Lung (tissue), 12 donors: ENCODE data around the gene NPS. TPM values are rescaled to one million over a fixed set of nuclear protein-coding genes. Genes with fewer than 3 reads are reported as not detected.

Source experiments
- ATAC-seq: fragments of 200-7000 bp; cut with Tn5 transposase; one replicate; pipeline ENCODE4 v1.9.1; 2020; ENCODE audit warnings: moderate number of reproducible peaks; ENCODE audit not compliant: insufficient read depth, low FRiP score
- DNase-seq, 3 donors: peaks; one replicate each; pipeline ENCODE4 v3.0.0-alpha.2; 2013 to 2017
- H3K27ac ChIP-seq, 2 donors: one replicate each; pipeline ENCODE4 v1.5.1; 2013; ENCODE audit warnings: mild to moderate bottlenecking in 2 of 2, moderate library complexity in 2 of 2, control low read depth in 1 of 2, inconsistent platforms in 1 of 2, low read depth in 1 of 2, low read length in 1 of 2
- H3K27me3 ChIP-seq, 3 donors: one replicate each; pipeline ENCODE4 v1.5.1; 2013; ENCODE audit warnings: low read length in 2 of 3; ENCODE audit not compliant: control insufficient read depth in 3 of 3, insufficient read depth in 3 of 3
- H3K36me3 ChIP-seq, 4 donors: one replicate each; pipeline ENCODE4 v1.5.1; 2013; ENCODE audit warnings: low read length in 4 of 4, mild to moderate bottlenecking in 1 of 4, moderate library complexity in 1 of 4; ENCODE audit not compliant: control insufficient read depth in 4 of 4, insufficient read depth in 4 of 4
- H3K4me1 ChIP-seq, 5 donors: one replicate each; pipeline ENCODE4 v1.5.1; 2013; ENCODE audit warnings: low read length in 5 of 5, mild to moderate bottlenecking in 2 of 5, moderate library complexity in 1 of 5; ENCODE audit not compliant: control insufficient read depth in 5 of 5, insufficient read depth in 5 of 5
- H3K4me3 ChIP-seq: one replicate; pipeline ENCODE4 v1.5.1; 2013; ENCODE audit warnings: mild to moderate bottlenecking, control low read depth, moderate library complexity
- H3K9ac ChIP-seq, 2 donors: one replicate each; pipeline ENCODE4 v1.5.1; 2013; ENCODE audit warnings: low read length in 2 of 2, control low read depth in 1 of 2; ENCODE audit not compliant: insufficient read depth in 1 of 2
- H3K9me3 ChIP-seq, 4 donors: one replicate each; pipeline ENCODE4 v1.5.1; 2013; ENCODE audit warnings: low read length in 3 of 4, mild to moderate bottlenecking in 1 of 4, moderate library complexity in 1 of 4; ENCODE audit not compliant: control insufficient read depth in 4 of 4, insufficient read depth in 3 of 4
- CTCF ChIP-seq: IDR thresholded peaks from 2 replicates; pipeline ENCODE4 v1.5.1; 2012; ENCODE audit warnings: mild to moderate bottlenecking; ENCODE audit errors: control extremely low read depth, extremely low read depth
- WGBS, 2 donors: extraction: QIAGEN DNeasy Blood & Tissue Kit; methylation state at CpG; one replicate each; pipeline ENCODE4 v1.1.7; 2013; 5-methylcytosine and 5-hydroxymethylcytosine counted together
- polyA plus RNA-seq, 2 donors: library from polyadenylated mRNA; stranded (reverse); fragments of 200-250 nt; gene quantifications; one replicate each; pipeline ENCODE4 v1.2.1, GENCODE V29; 2013
- total RNA-seq, 2 donors: library from RNA; depleted of rRNA in 1 of 2; stranded (reverse); fragments of >200 nt in 1 of 2; gene quantifications; one replicate each; pipeline ENCODE4 v1.2.1, GENCODE V29; 2014 to 2021
- donor health status: control.
- donor health status: control.
- donor health status: Bipolar disorder and iron deficiency.
- donor health status: healthy.
- donor health status: DM: yes; HTN: yes; CAD: no.

The NPS gene
- total and polyA plus RNA-seq, 4 donors: not detected

GRCh38 chr10:127564644-127565043 lies 15.5 kb downstream of the NPS start:
- no peaks in the 10 kb centered on the region for H3K27me3 ChIP-seq
- no peak overlapping the region for H3K27ac ChIP-seq
- peaks cover 0 to 4% (median 0%) of the 10 kb centered on the region in 5 donors for H3K4me1 ChIP-seq
- no peaks in the 10 kb centered on the region for H3K36me3 ChIP-seq
- WGBS, 2 donors: 68 to 69% methylated on average over 4 of the region's 4 CpGs
- ATAC-seq: no peak
- H3K9me3 ChIP-seq: no peaks in the 10 kb centered on the region
- H3K9ac ChIP-seq: no peak overlapping the region
- no peak for DNase-seq
- no peak overlapping the region for H3K4me3 ChIP-seq
- no peak for TF ChIP-seq CTCF

GRCh38 chr10:127565583-127565982 lies 16.5 kb downstream of the NPS start:
- Histone ChIP-seq H3K4me1 (peaks cover 0 to 4% (median 0%) of the 10 kb centered on the region in 5 donors), H3K27me3 (no peaks in the 10 kb centered on the region), H3K9ac (no peak overlapping the region), H3K27ac (no peak overlapping the region), H3K36me3 (no peaks in the 10 kb centered on the region), H3K4me3 (no peak overlapping the region), H3K9me3 (no peaks in the 10 kb centered on the region)
- DNase-seq (no peak), ATAC-seq (no peak)
- 80 to 81% methylated on average over 4 of the region's 4 CpGs for WGBS, 2 donors
- TF ChIP-seq CTCF: no peak

DNA sequence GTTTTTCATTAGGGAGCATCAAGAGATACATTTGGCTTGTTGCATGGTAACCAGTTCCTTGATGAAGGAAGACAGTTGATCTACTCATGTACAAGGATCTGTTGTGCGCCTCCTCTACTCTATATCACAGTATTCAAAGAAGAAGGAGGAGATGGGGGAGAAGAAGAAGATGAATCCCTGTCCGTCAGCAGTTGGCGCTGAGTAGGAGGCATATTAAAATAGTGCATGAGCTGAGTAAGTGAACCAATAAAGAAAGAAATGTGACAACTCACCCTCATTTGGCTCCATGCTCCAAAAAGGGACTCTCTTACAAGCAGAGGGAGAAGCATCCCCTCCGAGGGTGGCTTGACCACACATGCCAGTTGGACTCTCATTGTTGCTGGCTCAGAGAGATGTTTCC lies 20.1 kb downstream of the NPS start:
- no peak overlapping the region for H3K4me3 ChIP-seq
- ATAC-seq: no peak
- H3K27me3 ChIP-seq: no peaks in the 10 kb centered on the region
- no peak for TF ChIP-seq CTCF
- DNase-seq: no peak
- peaks cover 0 to 4% (median 0%) of the 10 kb centered on the region in 5 donors for H3K4me1 ChIP-seq
- no peaks in the 10 kb centered on the region for H3K36me3 ChIP-seq
- H3K27ac ChIP-seq: no peak overlapping the region
- WGBS, 2 donors: 89 to 90% methylated on average over 4 of the region's 4 CpGs
- H3K9me3 ChIP-seq: peaks cover 0 to 7% (median 2%) of the 10 kb centered on the region in 4 donors
- no peak overlapping the region for H3K9ac ChIP-seq

- no peak overlapping the region for H3K4me3 ChIP-seq
- no peak for DNase-seq
- H3K4me1 ChIP-seq: no peaks in the 10 kb centered on the region
- H3K9me3 ChIP-seq: peaks cover 0 to 7% (median 2%) of the 10 kb centered on the region in 4 donors
- H3K9ac ChIP-seq: no peak overlapping the region
- no peaks in the 10 kb centered on the region for H3K36me3 ChIP-seq
- ATAC-seq: no peak
- H3K27me3 ChIP-seq: no peaks in the 10 kb centered on the region
- no peak overlapping the region for H3K27ac ChIP-seq
- TF ChIP-seq CTCF: no peak
- WGBS, 2 donors: 81 to 83% methylated on average over 3 of the region's 3 CpGs
Observed at GRCh38 chr10:127570036-127570435, 20.9 kb downstream of the NPS start.
